Inflammatory macrophage treated with lipopolysaccharide for 4 hours (primary cell): Measurements from ENCODE around the gene ELFN2.

ENCODE experiments used
- DNase-seq: peaks from one replicate; pipeline ENCODE4 v3.0.0-alpha.2; 2020

ELFN2 gene

DNA sequence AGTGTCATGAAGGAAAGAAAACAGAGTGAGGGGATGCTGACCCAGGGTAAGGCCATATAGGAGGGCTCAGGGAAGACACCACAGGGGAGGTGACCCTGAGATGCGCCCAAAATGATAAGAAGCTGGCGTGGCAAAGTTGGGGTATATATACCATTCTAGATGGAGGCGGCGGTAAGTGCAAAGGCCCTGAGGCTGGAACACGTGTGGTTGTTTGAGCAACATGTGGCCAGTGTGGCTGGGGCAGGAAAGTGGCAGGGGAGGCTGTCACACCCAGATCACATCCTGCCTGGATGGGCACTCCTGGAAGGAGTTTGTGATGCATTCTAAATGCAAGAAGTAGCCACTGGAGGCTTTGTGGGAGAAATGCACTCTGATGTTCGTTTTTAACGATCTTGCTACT lies 74.8 kb downstream of the ELFN2 start:
- no peak for DNase-seq

DNA sequence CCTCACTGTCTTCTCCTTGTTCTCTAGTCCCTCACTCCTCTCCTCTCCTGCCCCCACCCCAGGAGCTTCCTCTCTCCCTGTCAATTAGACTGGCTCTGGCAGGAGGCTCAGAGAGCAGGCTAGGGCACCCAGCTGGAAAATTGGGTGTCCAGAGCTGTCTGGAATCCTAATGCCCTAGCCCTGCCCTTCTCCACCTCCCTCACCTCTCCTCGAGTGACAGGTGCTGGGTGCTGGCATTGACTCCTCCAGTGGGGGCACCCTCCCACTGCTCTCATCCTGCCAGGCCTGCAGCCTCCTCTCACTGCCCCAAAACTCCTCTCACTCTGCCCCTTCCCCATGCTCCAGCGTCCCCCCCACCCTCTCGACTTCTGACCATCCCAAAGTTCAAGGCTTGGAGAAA lies 76.0 kb downstream of the ELFN2 start:
- no peak for DNase-seq

DNA sequence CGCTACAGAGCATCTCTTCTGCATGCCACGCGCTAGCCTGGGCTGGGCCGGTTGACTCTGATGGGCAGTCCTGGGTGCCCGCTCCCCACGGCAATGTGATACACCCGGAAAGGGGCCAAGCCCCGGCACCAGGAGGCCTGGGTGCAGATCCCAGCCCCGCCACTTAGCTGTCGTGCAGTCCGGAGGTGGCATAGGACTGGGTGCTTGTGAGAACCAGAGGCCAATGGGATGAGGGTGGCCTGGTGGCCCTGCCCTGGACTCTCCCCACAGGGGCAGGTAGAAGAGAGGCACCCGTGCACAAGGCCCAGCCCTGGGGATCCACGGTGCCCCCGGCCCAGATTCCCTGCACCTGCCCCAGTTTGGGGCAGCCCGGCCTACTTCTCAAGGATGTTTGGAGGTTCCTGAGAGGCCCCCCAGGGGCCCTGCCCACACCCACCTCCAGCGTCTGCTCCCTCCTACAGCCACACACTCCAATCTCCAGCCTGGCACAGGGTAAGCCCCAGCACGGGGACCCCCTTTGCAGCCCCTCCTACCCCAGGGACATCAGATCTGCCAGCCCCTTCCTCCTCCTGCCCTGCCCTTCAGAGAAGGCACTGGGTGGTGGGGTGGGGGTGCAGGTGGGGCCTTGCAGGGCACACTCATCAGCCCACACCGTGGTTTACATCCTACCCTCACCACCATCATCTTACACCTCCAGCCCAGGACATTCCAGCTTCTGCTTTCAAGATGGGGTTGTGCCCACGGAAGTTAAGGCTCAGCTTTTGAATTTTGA lies 78.0 kb downstream of the ELFN2 start:
- no peak for DNase-seq

DNA sequence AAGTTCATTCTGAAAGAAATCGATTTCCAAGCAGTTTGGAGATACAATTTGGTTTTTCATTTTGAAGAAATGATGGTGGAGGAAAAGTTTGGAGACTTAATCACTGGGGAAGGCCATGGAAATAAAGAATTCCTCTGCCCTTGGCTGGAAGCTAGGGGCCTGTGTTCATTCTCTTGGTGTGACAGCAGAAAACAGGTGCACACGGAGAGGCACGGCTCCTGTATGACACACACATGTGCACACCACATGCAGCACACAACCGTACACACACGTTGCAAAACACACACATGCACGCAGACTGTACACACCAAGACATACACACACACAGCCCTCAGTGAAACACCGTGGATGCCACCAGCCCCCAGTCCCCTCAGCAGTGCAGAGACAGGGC lies 80.8 kb downstream of the ELFN2 start:
- no peak for DNase-seq

DNA sequence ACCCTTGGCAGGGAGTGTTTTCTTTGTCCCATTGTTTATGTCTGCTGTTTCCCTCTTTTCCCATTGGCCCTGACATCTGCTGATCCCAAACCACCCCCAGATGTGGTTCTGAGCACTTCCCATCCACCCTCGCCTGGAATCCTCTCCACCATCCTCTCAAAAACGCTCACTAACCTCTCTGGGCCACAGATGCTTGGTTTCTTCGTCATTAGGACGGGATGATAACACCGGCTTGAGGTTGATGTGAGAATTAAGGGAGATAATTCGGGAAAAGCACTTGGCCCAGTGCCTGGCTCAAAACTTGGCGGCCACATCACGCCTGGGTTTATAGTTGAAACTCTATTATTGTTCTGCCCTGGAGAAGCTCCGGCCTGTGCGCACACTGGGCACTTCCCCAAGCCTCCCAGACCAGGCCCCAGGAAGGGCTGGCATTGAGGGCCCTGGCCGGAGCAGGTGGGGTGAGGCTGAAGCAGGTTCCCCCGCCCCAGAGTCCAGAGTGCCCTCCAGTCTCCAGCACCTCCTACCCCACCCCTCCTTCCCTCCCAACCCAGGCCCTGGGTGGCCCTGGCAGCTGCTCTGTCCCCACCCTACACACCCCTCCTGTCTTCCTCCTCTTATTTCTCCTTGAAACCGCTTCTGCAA lies 81.3 kb downstream of the ELFN2 start:
- no peak for DNase-seq

DNA sequence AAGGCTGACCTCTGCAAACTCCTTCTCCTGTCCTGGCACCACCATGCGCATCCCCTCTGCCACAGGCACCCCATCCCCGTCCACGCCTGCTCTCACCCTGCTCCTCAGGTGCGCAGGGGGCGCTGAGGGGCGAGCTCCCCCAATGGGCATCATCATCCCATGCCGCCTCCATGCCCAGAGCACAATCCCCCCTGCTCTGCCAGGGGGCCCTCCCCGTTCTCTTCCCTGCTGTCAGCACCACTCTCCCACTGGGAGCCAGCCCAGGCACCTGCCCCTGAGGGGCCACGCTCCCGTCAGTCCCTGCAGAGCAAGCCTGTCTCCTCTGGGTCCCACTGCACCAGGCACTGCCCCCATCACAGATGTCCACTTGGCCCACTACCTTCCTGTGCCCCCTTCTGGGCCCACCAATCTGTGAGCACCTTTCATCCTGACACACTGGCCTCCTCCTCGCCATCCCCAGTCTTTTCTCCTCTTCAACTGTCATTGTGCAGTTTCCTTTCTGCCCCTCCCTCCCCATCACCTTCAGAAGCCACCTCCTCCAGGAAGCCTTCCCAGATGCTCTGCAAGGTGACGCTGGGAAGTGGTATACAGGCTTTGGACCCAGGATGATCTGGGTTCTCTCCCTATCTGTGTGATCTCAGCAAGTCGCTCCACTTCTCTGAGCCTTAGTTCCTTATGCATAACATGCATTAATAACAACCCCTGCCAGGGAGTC lies 82.4 kb downstream of the ELFN2 start:
- DNase-seq = no peak

DNA sequence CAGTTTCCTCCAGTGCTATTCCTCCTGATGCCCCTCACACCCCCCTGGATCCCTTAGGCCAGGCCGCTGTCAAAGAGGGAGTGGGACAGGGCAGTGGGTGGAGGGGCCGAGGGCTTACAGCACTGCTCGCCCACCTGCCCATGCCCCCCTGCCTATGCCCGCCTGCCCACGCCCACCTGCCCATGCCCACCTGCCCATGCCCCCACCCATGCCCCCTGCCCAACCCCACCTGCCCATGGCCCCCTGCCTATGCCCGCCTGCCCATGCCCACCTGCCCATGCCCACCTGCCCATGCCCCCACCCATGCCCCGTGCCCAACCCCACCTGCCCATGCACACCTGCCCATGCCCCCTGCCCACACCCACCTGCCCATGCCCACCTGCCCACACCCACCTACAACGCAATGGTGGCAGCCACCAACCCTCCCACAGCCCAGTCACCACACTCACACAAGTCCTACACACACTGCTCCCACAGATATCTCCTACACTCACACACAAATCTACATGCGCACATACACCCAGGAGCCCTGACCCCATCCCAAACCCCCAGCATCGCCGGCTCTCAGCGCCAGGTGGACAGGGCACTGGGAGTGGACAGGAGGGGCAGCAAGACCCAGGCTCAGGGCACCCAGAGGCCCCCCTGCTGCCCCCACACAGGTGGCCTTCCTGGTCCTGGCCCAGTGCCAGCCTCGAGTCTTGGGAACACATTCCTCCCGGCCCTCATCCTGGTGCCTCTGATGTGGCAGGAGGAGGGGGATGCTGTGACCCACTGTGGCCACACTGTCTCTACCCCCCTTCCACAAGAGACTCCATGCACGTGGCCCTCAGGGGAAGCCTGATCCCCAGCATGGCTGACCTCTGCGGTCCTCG lies 83.2 kb downstream of the ELFN2 start:
- DNase-seq = no peak

DNA sequence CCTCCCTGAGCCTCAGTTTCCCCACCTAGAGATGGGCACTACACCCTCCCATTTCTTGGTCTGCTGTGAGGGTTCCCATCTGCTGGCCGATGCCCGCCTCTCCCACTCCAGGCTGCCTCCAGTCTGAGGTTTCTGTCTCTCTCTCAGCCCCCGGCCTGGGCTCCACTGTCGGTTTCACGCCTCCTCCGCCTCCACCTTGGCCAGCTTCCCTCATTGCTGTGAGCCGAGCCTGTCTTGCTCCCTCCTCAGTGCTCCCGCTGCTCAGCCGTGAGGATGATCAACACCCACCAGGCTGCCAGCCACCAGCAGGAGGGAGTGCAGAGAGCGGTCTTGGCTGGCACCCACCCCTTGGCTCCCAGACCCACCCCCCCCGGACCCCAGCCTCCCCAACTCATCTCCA lies 83.9 kb downstream of the ELFN2 start:
- DNase-seq = no peak

DNA sequence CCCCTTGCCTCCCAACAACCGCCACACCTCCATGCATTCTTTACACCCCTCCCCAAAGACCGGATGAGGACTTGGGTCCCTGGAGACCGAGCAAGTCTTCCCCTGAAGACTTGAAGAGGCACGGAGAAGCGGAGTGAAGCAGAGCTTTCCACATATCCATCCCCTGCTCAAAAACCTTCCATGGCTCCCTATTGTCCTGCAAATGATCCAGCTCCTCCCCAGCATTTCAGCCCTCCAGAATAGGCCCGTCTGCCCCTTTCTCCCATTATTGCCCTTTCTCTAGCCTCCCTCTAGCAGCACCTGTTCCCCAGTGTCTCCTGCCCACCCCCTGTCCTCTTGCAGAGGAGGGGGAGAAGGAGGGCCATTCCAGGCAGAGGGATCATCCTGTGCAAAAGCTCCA lies 85.2 kb downstream of the ELFN2 start:
- DNase-seq = no peak

DNA sequence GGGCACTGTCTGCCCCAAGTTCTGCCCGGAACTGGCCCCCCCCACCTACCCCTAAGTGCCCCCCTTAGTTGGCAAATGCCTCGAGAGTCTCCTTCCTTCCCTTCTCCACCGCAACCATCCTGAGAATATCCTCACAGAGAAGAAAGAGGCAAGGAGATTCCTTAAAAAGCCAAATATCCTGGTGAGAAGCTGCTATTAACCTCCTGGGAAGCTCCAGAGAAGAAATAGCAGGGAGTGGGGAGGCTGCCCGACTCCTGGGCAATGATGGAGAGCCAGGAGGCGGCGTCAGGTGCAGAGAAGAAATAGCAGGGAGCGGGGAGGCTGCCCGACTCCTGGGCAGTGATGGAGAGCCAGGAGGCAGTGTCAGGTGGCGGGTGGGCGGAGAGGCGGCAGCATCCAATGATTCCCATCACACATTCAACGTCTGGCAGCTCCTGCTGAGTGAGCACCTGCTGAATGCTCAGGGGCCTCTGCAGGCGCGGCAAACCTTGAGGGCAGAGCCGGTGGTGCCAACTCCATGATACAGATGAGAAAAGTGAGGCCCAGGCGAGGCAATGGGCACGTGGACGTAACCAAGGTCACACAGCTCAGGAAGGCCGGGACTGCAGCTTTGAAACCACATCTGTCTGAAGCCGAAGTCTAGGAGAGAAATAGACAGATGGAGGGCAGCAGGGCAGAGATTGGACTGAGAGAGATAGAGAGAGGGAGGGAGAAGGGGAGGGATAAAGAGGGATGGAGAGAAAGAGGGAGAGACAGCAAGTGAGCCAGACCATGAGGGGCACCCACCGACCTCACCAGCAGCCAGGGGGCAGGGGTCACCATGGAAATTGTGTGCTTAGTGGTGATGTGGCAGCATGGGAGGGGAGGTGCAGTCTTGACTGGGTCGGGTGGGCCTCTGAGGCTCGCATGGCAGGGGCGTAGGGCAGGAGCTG lies 86.7 kb downstream of the ELFN2 start:
- DNase-seq = no peak

DNA sequence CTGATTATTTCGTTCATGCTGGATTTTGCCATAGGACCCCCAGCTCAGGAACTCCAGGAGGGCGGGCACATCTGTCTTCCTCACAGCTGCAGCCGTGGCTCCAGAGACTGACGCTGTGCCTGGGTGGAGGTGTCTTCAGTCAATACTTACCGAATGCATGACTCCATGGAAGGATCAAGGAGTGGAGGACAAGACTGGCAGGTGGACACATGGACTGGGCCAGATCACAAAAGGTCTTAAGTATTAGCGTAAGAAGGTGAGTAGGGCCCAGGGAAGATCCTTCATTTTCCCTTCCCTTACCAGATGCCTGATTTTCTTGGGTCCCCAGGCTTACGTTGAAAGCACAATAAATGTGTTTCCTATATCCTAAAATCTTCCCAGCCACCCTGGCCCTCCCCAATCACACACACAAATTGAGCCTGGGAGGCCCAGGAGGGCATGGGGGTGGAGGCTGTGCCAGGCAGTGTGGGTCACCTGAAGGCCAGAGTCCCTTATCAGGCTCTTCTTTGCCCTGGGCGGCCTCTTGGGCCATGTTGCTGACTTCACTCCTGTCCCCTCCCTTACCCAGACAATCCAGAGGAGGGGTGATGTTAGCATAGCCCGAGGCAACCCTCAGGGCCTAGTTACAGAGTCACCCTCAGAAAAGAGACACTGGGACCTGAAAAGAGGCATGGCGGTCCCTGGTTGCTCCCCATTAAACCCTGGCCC lies 88.6 kb downstream of the ELFN2 start:
- DNase-seq = no peak

DNA sequence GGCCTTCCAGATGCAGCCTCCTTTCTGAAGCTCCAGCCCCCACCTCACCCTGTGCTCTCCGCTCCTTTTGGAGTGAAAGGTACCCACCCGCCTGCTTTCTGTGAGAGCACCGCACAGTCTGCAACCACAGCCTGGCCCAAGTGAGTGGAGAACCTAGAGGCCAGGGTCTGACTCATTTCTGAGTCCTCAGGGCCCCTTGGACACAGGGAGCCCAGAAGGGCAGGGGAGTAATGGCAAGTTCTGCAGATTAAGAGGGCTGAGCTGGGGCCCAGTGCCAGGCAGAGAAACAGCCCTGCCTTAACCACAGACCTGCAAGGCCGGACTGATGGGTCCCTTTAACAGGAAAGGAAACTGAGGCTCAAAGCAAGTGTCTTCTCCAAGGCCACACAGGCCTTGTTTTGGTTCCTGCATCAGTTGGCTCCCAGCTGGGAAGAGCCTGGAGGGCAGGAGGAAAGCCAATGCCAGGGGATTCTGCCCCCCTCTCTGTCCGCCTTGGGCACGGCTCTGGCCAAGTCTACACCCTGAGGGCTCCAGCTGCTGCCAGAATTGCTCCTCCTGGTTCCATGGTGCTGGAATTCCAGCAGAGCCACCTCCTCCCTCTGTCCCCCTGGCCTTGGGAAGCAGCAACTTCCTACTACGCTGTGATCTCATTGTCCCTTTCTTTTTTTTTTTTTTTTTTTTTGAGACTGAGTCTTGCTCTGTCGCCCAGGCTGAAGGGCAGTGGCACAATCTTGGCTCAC lies 89.9 kb downstream of the ELFN2 start:
- no peak for DNase-seq

DNA sequence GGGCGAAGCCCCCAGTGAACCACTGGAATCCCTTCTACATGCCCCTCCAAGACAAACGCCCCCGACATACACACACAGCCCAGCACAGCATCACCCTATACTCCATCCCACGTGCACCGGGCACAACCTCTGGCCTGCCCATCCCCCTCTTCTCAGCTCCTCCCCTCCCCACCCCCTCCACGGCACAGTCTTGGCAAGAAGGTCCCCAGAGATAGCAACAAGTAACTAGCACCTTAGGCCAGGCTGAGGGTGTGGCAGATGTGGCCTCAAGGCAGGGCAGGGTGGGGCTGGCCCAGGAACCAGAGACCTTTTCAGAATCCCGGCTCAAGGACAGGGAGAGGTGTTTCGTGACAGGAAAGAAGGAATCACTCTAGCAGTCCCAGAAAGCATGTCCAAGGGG lies 90.7 kb downstream of the ELFN2 start:
- no peak for DNase-seq

DNA sequence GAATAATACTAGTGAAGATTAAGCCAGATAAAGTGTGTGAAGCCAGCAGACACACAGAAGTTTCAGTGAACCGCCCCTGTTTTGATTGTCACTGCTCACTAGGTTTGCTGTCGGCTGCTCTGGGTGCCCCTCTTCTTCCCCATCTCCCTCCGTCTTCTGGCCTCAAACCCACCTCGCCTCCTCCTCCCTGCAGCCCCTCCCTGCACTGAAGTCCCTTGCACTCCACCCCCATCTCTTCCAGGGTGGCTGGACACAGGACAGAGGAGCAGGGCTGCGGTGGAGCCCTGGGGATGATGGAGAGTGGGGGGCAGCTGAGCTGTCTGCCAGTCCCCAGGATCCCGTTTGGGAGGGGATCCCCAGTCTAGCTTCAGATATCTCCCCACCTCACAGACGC lies 91.5 kb downstream of the ELFN2 start:
- no peak for DNase-seq

DNA sequence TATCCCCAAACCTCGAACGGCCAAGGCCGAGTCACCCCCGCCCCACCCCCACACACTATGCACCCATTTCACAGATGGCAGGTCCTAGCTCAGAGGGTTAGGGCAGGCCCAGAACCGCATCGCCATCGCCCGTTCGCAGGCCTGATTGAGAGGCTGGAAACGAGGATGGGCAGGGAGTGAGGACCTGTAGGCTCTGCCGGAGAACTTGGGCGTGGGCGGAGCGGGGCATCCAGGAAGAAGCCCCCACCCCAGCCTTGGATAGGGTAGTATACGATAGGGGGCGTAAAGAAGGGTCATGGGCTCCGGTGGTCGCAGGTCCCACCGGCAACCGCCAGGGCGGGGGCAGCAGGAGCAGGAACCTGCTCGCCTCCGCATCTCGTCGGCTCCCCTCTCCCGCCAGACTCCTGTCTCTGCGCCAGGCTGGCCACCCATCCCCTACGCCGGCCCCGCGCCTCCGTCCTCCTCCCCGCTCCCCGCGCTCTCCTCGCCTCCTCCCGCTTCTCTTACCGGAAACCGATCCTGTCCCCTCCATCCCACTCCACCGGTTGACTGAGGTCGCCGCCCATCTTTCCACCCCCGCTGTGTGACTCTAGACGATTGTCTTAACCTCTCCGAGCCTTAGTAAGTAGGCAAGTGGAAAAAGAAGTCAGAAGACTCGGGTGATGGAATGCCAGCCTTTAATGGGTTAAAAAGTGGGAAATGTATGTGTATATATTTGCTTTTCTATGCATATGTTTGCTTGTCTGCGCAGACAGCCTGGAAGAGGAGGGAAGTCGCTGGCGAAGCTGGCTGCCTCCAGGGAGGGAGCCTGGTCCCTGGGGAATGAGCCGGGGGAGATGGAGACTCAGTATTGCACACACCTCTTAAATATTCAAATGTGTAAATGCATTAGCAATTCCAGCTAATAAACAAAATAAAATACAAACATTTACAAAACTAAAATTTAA lies 92.1 kb downstream of the ELFN2 start:
- DNase-seq = no peak

DNA sequence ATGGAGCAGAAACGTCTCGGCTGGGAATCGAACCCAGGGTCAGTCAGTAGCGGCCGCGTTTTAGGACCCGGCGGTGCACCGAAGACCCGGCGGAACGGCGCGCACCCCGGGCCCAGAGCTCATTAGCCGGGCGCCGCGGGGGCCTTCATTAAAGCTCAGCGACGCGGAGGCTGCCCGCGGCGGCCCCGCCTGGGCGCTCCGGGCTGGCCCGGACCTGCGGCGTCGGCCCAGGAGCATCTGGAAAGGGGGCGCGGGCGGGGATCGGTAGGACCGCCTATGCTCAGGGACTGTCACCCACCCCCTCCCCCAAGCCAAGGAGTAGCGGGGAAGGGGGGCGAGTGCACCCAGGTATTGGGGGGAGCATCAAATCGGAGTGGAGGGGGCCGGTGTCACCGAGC lies 92.8 kb downstream of the ELFN2 start:
- DNase-seq = no peak

DNA sequence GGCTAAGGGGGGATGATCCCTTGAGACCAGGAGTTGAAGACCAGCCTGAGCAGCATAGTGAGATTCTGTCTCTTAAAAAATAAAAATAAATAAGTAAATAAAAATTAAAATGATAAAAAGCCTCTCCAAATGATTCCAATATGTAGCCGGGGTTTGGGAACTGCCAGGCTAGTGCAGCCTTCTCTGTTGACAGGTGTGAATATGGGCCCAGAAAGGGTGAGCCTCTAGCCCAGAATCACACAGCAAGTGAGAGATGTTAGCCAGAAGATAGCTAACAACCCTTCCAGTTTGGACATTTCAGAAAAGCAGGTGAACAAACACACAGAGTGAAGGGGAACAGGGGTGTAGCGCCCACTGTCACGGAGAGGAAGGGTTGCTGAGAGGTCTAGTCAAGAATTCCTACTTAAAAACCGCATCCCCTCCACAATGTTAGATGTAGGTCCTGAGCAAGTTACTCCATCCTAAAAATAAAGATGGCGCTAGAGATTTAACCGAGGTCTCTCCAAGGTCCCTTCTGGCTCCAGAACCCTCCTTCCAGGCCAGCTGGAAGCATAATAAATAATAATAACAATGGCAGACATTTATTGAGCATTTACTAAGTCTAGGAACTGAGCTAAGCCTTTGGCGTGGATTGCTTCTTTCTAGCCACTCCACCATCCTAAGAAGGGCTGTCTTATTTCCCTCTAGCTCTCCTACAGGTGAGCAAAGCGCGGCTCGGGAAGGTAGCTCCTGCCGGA lies 93.4 kb downstream of the ELFN2 start:
- DNase-seq = no peak

DNA sequence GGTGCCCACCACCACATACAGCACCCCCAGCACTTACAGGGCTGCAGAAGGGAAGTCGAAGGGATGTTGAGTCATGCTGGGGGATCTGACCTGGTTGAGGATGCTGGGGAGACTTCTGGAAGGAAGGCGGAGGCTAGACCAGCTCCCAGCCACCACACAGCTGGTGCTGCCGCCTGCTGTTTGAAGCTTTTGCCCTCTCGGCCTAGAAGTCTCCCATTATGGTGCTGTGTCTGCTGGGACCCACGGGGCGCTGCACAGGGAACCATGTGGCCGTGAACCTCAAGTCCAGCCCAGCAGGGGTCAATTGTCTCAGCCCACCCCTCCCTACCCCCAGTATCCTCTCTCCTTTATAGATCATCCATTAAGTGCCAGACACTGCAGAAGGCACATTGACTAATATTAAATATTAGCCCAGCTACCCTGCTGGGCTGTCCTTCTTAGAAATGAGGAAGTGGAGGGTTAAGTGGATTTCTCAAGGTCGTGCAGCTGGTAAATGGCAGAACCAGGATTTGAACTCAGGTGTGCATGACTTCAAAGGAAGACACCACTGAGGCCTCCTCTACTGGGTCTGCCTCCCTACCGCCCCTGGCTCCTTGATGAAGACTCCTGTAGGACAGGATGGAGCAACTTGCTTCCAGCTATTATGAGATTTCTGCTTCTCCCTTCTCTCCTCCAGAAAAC lies 95.3 kb downstream of the ELFN2 start:
- peak; percentile 41 for DNase-seq
